Naive B cell (primary cell): Measurements from ENCODE around the gene VSTM2A. TPM values are rescaled to one million over a fixed set of nuclear protein-coding genes. Genes with fewer than 3 reads are reported as not detected.

ENCODE experiments used
- ATAC-seq, 2 donors: fragments of 150-1000 bp; cut with Tn5 transposase; 2 replicates each; pipeline ENCODE4 v1.10.0; 2021; ENCODE audit warnings: low read depth in 2 of 2, mild to moderate bottlenecking in 2 of 2, moderate library complexity in 2 of 2
- DNase-seq: peaks from one replicate; pipeline ENCODE4 v3.0.0; 2022
- H3K27ac Mint-ChIP-seq, 6 donors: one replicate each; pipeline ENCODE4 v1.8.0; 2020 to 2022; ENCODE audit warnings: mild to moderate bottlenecking in 6 of 6, mixed read lengths in 6 of 6, moderate library complexity in 5 of 6, inconsistent platforms in 2 of 6
- H3K27me3 Mint-ChIP-seq, 3 donors: one replicate each; pipeline ENCODE4 v1.8.0; 2021 to 2022; ENCODE audit warnings: mixed read lengths in 3 of 3, mild to moderate bottlenecking in 1 of 3
- H3K36me3 Mint-ChIP-seq, 2 donors: one replicate each; pipeline ENCODE4 v1.8.0; 2020 to 2022; ENCODE audit warnings: mixed read lengths in 2 of 2, inconsistent platforms in 1 of 2, mild to moderate bottlenecking in 1 of 2
- H3K4me1 Mint-ChIP-seq, 3 donors: one replicate each; pipeline ENCODE4 v1.8.0; 2020 to 2022; ENCODE audit warnings: mixed read lengths in 3 of 3, inconsistent platforms in 1 of 3, mild to moderate bottlenecking in 1 of 3, moderate library complexity in 1 of 3
- H3K4me3 Mint-ChIP-seq, 8 donors: one replicate each; pipeline ENCODE4 v1.8.0; 2020 to 2022; ENCODE audit warnings: mild to moderate bottlenecking in 8 of 8, mixed read lengths in 8 of 8, moderate library complexity in 8 of 8, inconsistent platforms in 2 of 8
- H3K9me3 Mint-ChIP-seq, 7 donors: one replicate each; pipeline ENCODE4 v1.8.0; 2020 to 2022; ENCODE audit warnings: mixed read lengths in 7 of 7, mild to moderate bottlenecking in 5 of 7, inconsistent platforms in 2 of 7, moderate library complexity in 1 of 7
- polyA plus RNA-seq, 6 donors: library from polyadenylated mRNA; unstranded; fragments of 300-500 nt; fragmentation: Illumina TruSeq; gene quantifications; one replicate each; pipeline ENCODE4 v1.2.3, GENCODE V29; 2021; ENCODE audit warnings: low read depth in 6 of 6

Gene VSTM2A
- polyA plus RNA-seq, 6 donors from 2014 or later: not detected

GRCh38 chr7:54559401-54559800 lies 17.2 kb downstream of the VSTM2A start:
- ATAC-seq (no peak), DNase-seq (no peak)
- H3K9me3 Mint-ChIP-seq: peaks cover 0 to 6% (median 4%) of the 10 kb centered on the region in 7 donors
- H3K36me3 Mint-ChIP-seq: no peaks in the 10 kb centered on the region
- no peak overlapping the region for H3K4me3 Mint-ChIP-seq
- no peaks in the 10 kb centered on the region for H3K4me1 Mint-ChIP-seq
- H3K27me3 Mint-ChIP-seq: no peaks in the 10 kb centered on the region
- H3K27ac Mint-ChIP-seq: no peak overlapping the region

DNA sequence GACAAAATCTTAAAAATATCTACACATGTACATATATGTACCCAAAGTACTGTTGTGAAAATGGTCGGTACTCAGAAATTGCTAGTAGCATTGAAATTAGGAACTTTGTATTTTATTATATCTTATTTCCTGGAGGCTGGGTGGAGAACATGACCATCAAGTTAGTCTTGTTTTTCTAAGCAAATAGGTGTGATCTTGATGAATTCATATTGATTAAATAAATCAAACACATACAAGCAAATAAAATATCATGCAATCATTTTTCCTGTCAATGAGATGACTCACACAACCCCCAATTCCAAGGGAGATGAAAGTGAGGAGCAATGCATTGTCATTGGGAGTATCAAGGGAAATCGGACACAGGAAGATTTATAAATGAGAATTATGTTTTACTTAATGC lies 18.0 kb downstream of the VSTM2A start:
- H3K9me3 Mint-ChIP-seq: peaks cover 0 to 6% (median under 1%) of the 10 kb centered on the region in 7 donors
- H3K27ac Mint-ChIP-seq: no peak overlapping the region
- no peaks in the 10 kb centered on the region for H3K27me3 Mint-ChIP-seq
- no peak overlapping the region for H3K4me3 Mint-ChIP-seq
- H3K4me1 Mint-ChIP-seq: no peaks in the 10 kb centered on the region
- DNase-seq (no peak), ATAC-seq (no peak)
- H3K36me3 Mint-ChIP-seq: no peaks in the 10 kb centered on the region

- ATAC-seq (no peak), DNase-seq (no peak)
- Mint-ChIP-seq H3K4me1 (no peaks in the 10 kb centered on the region), H3K9me3 (peaks cover 0 to 6% (median 0%) of the 10 kb centered on the region in 7 donors), H3K27ac (no peak overlapping the region), H3K27me3 (no peaks in the 10 kb centered on the region), H3K4me3 (no peak overlapping the region), H3K36me3 (no peaks in the 10 kb centered on the region)
Measured at GRCh38 chr7:54560723-54561122, 18.5 kb downstream of the VSTM2A start.

GRCh38 chr7:54563329-54563916 lies 21.2 kb downstream of the VSTM2A start:
- Mint-ChIP-seq H3K27ac (no peak overlapping the region), H3K27me3 (no peaks in the 10 kb centered on the region), H3K4me1 (no peaks in the 10 kb centered on the region), H3K36me3 (no peaks in the 10 kb centered on the region), H3K4me3 (no peak overlapping the region), H3K9me3 (peaks cover 0 to 12% (median 0%) of the 10 kb centered on the region in 7 donors)
- ATAC-seq: no peak
- no peak for DNase-seq

- Mint-ChIP-seq H3K4me1 (no peaks in the 10 kb centered on the region), H3K36me3 (no peaks in the 10 kb centered on the region), H3K27ac (no peak overlapping the region), H3K4me3 (no peak overlapping the region), H3K9me3 (peaks cover 0 to 12% (median 0%) of the 10 kb centered on the region in 7 donors), H3K27me3 (no peaks in the 10 kb centered on the region)
- DNase-seq: no peak
- ATAC-seq: no peak
Measured at GRCh38 chr7:54565432-54565831, 23.3 kb downstream of the VSTM2A start.

- peaks cover 0 to 9% (median 0%) of the 10 kb centered on the region in 7 donors for H3K9me3 Mint-ChIP-seq
- no peak for DNase-seq
Measured at GRCh38 chr7:54581511-54581910, 39.3 kb downstream of the VSTM2A start.

DNA sequence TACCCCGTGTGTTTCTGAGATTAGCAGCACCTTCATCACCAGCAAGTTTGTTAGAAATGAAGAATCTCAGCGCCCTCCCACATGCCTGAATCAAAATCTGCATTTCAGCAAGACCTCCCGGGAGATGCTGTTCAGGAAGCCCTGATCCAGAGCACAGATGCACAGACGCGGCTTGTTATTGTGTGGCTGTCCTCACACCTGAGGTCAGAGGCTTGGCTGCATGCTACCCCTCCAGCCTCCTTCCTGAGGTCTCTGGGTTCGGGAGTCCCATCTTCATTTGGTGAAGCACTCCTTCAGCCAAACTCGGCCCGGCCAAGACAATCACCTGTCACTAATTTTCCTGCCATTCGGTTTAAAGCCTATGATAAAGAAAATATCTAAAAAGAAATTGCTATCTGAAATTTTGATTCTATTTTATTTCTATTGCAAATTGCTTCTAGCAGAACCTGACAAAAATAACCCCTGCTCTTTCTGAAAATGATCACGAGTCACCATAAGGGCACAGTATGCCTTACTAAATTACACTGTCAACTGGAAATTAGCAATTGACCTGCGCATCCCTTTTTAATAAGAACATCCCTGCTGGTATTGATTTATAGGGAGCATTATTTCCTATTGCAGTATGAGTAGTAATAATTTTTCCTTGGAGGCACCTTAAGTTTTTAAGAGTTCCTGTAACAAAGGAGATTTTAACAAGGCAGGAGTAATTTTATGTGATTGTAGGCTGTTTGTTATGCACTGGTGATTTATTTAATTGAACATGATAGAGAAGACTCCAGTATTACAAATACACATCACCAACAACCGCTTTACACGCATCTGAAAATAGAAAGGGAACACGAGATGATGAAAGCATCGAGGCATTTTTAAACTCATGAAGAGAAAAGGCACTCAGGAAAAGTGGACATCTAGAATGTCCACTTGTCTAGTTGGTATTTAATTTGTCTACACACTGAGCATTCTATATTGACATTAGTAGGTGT lies 49.5 kb downstream of the VSTM2A start:
- Mint-ChIP-seq H3K4me1 (no peaks in the 10 kb centered on the region), H3K27ac (no peak overlapping the region), H3K27me3 (no peaks in the 10 kb centered on the region), H3K36me3 (no peaks in the 10 kb centered on the region), H3K9me3 (peaks cover 0 to 14% (median 4%) of the 10 kb centered on the region in 7 donors), H3K4me3 (no peak overlapping the region)
- ATAC-seq (no peak), DNase-seq (no peak)

More at GRCh38 chr7:54581511-54581910, 39.3 kb downstream of the VSTM2A start:
- H3K36me3 Mint-ChIP-seq: no peaks in the 10 kb centered on the region
- ATAC-seq: no peak
- H3K27ac Mint-ChIP-seq: no peak overlapping the region
- no peak overlapping the region for H3K4me3 Mint-ChIP-seq
- no peaks in the 10 kb centered on the region for H3K4me1 Mint-ChIP-seq
- H3K27me3 Mint-ChIP-seq: no peaks in the 10 kb centered on the region

- Mint-ChIP-seq H3K9me3 (peaks cover 6 to 17% (median 10%) of the 10 kb centered on the region in 7 donors), H3K4me1 (no peaks in the 10 kb centered on the region), H3K27ac (no peak overlapping the region), H3K4me3 (no peak overlapping the region), H3K27me3 (no peaks in the 10 kb centered on the region), H3K36me3 (no peaks in the 10 kb centered on the region)
- DNase-seq (no peak), ATAC-seq (no peak)
Measured at GRCh38 chr7:54596747-54597146, 54.6 kb downstream of the VSTM2A start.

- no peaks in the 10 kb centered on the region for H3K4me1 Mint-ChIP-seq
- H3K36me3 Mint-ChIP-seq: no peaks in the 10 kb centered on the region
- no peaks in the 10 kb centered on the region for H3K27me3 Mint-ChIP-seq
- no peak for ATAC-seq
- H3K4me3 Mint-ChIP-seq: no peak overlapping the region
- H3K9me3 Mint-ChIP-seq: peaks cover 0 to 7% (median 3%) of the 10 kb centered on the region in 7 donors
- H3K27ac Mint-ChIP-seq: no peak overlapping the region
- DNase-seq: no peak
Measured at GRCh38 chr7:54615537-54615936, 73.4 kb downstream of the VSTM2A start.

Other genes starting within 250 kb of the VSTM2A start
- 100 to 1,000 TPM; 120 to 189 (median 179) TPM for gene SEC61G, start 216.8 kb downstream of the VSTM2A start, polyA plus RNA-seq